ENCODE data around the gene PRC1. TPM values are rescaled to one million over a fixed set of nuclear protein-coding genes. Genes with fewer than 3 reads are reported as not detected.

PRC1 gene
- total RNA-seq, 1 donor from 2014 or later: 62.7 TPM

DNA sequence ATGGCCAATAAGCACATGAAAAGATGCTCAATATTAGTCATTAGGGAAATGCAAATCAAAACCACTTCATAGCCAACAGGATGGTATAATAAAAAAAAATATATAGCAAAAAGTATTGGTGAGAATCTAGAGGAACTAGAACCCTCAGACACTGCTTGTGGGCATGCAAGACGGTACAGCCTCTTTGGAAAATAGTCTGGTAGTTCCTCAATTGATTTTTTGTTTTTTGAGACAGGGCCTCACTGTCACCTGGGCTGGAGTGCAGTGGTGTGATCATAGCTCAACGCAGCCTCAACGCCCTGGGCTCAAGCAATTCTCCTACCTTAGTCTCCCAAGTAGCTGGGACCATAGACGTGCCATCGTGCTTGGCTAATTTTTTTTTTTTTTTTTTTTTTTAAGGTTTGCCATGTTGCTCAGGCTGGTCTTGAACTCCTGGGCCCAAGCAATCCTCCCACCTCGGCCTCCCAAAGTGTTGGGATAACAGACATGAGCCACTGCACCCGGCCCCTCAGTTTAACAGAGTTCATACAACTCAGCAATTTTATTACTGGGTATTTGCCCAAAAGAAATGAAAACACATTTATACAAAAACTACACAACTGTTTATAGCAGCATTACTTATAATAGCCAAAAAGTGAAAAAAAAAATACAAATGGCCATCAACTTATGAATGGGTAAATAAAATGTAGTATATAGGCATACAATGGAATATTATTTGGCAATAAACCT, 5.1 kb downstream of the PRC1 start:
- DNase-seq: no peak

DNA sequence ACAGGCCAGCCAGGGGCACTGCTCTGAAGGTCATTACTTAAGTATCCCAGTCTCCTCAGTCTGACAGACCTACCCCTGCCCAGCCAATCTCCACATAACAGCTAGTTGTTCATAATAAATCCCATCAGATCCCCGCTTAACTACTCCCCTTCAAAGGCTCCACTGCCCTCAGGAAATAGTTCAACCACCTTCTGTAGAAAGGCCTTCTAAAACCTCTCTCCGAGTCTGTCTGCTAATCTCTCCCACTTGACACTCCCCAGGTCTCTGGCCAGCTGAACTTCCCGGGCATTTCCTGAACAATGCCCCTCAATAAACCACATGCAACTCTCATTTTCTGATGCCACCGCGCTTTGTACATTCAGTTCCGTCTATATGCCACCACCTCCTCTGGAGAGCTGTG, 6.0 kb downstream of the PRC1 start:
- no peak for DNase-seq

GRCh38 chr15:90987561-90988141, 6.7 kb downstream of the PRC1 start:
- no peak for DNase-seq

DNA sequence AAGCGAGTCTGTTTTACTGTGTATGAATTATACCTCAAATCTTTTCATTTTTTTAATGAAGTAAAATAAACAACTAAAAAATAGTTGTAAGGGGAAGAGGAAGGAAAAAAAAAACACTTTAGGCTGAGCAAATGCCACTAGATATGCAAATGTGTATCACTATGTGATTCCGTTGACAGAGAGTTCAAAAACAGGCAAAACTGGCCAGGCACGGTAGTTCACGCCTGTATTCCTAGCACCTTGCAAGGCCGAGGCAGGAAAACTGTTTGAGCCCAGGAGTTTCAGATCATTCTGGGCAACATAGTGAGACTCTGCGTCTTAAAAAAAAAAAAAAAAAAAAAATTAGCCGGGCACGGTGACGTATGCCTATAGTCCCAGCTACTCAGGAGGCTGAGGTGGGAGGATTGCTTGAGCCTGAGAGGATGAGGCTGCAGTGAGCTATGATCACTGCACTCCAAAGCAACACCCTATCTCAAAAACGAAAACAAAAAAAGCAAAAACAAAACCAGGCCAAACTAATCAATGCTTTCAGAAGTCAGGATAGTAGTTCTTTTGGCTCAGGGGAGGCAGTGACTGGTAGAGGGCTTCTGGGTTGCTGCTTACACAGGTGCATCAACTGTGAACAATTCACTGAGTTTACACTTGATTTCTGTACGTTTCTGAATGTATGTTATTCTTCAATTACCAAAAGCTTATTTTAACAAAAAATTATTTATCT, 7.4 kb downstream of the PRC1 start:
- no peak for DNase-seq

GRCh38 chr15:90982135-90982534, 12.2 kb downstream of the PRC1 start:
- DNase-seq: no peak

DNA sequence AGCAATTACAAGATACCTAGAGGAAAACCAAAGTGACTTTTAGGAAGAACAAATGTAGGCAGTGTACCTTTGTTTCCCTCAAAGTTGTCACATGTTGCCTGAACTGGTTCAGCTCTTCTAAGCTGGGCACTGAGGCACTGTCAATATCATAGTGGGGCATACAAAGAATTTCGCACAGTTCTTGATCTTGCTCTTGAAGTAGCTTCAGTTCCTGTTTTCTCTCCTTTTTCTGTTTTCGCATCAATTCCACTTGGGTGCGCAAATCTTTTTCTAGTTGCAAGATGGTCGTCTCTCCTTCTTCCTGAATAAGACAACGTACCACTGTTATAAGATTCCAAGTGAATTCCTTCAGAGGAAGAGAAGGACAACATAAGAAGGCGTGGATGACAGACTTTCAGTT, 12.7 kb downstream of the PRC1 start:
- DNase-seq: no peak

- DNase-seq: no peak
Observed at GRCh38 chr15:90979582-90979981, 14.8 kb downstream of the PRC1 start.

DNA sequence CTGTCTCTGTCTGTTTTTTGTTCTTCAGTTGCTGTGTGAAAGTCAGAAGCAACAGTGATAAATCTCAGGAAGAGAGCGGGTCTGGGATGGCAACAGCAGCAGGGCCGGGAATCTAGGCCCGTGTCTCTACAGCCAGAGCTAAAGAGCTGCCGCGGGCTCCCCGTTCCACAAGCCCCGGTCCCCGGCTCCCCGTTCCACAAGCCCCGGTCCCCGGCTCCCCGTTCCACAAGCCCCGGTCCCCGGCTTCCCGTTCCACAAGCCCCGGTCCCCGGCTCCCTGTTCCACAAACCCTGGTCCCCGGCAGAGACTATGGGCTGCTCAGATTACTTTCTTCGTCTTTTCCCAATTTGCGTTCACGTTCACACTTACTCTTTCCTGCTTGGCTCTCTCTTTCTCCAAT, 20.1 kb downstream of the PRC1 start:
- no peak for DNase-seq

DNA sequence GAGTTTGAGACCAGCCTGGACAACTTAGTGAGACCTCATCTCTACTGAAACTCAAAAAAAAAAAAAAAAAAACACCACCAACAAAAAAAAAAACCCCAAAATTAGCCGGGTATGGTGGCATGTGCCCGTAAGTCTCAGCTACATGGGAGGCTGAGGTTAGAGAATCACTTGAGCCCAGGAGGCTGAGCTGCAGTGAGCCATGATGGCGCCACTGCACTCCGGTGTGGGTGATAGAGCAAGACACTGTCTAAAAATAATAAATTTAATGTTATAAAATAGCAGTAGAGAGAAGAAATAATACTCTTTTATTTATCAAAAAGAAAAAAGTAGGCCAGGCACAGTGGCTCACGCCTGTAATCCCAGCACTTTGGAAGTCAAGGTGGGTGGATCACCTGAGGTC, 22.2 kb downstream of the PRC1 start:
- DNase-seq: no peak

- DNase-seq: no peak
Observed at GRCh38 chr15:90970274-90970673, 24.1 kb downstream of the PRC1 start.

- DNase-seq: no peak
Observed at GRCh38 chr15:90968434-90968833, 25.9 kb downstream of the PRC1 start.

GRCh38 chr15:90967206-90967605, 27.1 kb downstream of the PRC1 start:
- DNase-seq: no peak

GRCh38 chr15:90966262-90966661, 28.1 kb downstream of the PRC1 start:
- DNase-seq: no peak

- no peak for DNase-seq
Observed at GRCh38 chr15:90962021-90962420, 32.3 kb downstream of the PRC1 start.

- DNase-seq: peak; percentile 71
Observed at GRCh38 chr15:90960298-90961091, 33.8 kb downstream of the PRC1 start.

- peak; percentile 92 for DNase-seq
Observed at GRCh38 chr15:90959894-90960293, 34.4 kb downstream of the PRC1 start.

- peak; percentile 35 for DNase-seq
Observed at GRCh38 chr15:90959028-90959595, 35.2 kb downstream of the PRC1 start.

GRCh38 chr15:90957791-90958190, 36.5 kb downstream of the PRC1 start:
- peak; percentile 46 for DNase-seq

- DNase-seq: peak; percentile 32
Observed at GRCh38 chr15:90957031-90957790, 37.1 kb downstream of the PRC1 start.

DNA sequence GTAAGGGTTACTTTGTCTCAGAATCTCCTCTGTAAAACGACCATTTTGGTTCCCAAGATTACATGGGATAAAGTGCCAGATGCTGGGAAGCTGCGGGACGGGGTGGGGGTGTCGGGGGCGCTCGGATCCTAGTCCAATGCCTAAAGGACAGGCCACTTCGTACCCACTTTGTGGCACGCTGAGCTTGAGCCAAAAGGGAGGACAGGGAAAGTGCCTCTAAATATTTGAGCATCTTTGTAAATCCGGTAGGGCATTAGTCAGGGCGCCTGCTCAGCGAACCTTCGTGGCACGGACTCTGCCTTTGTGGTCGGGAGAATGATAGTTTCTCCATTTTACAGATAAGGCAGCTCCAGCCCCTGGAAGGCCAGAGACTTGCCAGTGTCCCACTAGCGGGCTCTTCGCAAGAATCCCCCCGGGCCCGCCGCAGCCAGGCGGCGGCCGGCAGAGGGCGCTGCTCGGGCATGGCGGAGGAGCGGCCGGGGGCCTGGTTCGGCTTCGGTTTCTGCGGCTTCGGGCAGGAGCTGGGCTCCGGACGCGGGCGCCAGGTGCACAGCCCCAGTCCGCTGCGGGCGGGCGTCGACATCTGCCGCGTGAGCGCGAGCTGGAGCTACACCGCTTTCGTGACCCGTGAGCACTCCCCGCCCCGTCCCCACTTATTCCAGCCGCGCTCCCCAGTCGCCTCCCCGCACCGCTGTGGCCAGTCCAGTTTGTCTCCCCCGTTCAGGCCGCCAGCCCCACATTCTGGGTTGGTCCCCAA, 37.9 kb downstream of the PRC1 start:
- peak; percentile 89 for DNase-seq

Data from tongue (tissue), 2 donors.